ENCODE measurements around the gene DUSP5. TPM values are rescaled to one million over a fixed set of nuclear protein-coding genes. Genes with fewer than 3 reads are reported as not detected.

The DUSP5 gene
- total and polyA plus RNA-seq, 4 donors = 2.0 to 8.9 (median 8.0) TPM

DNA sequence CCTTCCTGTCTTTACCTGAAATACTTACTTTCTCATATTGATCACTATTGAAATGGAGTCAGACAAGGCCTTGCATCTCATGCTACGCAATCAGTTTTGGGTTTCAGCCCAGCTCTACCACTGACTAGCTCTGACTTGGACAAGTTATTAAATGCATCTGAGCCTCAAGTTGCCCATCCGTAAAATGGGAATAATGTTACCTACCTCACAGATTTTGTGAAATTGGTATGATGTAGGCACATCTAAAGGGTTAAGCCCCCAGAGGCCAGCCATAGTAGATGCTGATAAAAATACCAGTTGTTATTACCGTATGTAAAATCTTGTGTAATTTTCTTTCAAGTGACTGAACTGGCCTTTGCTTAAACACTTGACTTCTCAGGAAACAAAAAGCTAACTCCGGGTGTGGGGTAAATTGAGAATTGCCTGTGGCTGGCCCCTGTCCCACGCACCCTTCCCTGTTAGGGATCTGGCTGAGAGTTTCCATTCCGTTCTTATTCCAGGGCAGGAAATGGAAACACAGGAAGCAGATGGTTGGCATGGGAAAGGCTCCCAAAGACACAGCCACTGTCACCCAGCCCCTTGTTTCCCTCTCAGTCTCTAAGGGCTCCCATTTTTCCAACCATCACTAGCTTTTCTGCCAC, 7.5 kb downstream of the DUSP5 start:
- no peak overlapping the region for H3K27ac ChIP-seq (ENCODE audit: low read depth in 1 of 2, low read length in 2 of 2)
- no peak for TF ChIP-seq FOXA1 (IDR thresholded peaks at IDR 0.05)
- TF ChIP-seq, protein P1, sequence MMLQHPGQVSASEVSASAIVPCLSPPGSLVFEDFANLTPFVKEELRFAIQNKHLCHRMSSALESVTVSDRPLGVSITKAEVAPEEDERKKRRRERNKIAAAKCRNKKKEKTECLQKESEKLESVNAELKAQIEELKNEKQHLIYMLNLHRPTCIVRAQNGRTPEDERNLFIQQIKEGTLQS (IDR thresholded peaks at IDR 0.05) = no peak
- no peak for TF ChIP-seq NR2F2 (IDR thresholded peaks at IDR 0.05)
- no peak for TF ChIP-seq FOXA2 (IDR thresholded peaks at IDR 0.05)
- no peak for TF ChIP-seq SP1 (IDR thresholded peaks at IDR 0.05)
- no peak for TF ChIP-seq HNF4A (conservative IDR thresholded peaks at IDR 0.05)
- TF ChIP-seq CTCF (IDR thresholded peaks at IDR 0.05; ENCODE audit: low read depth, low read length, missing input control) = no peak
- no peak for TF ChIP-seq RAD21 (IDR thresholded peaks at IDR 0.05)
- TF ChIP-seq JUND (IDR thresholded peaks at IDR 0.05) = no peak
- TF ChIP-seq EGR1 (IDR thresholded peaks at IDR 0.05; ENCODE audit: low read depth in 2 of 2) = no peak
- TF ChIP-seq YY1 (IDR thresholded peaks at IDR 0.05) = no peak
- TF ChIP-seq, protein P2, sequence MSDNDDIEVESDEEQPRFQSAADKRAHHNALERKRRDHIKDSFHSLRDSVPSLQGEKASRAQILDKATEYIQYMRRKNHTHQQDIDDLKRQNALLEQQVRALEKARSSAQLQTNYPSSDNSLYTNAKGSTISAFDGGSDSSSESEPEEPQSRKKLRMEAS (IDR thresholded peaks at IDR 0.05) = no peak
- TF ChIP-seq, protein P3, sequence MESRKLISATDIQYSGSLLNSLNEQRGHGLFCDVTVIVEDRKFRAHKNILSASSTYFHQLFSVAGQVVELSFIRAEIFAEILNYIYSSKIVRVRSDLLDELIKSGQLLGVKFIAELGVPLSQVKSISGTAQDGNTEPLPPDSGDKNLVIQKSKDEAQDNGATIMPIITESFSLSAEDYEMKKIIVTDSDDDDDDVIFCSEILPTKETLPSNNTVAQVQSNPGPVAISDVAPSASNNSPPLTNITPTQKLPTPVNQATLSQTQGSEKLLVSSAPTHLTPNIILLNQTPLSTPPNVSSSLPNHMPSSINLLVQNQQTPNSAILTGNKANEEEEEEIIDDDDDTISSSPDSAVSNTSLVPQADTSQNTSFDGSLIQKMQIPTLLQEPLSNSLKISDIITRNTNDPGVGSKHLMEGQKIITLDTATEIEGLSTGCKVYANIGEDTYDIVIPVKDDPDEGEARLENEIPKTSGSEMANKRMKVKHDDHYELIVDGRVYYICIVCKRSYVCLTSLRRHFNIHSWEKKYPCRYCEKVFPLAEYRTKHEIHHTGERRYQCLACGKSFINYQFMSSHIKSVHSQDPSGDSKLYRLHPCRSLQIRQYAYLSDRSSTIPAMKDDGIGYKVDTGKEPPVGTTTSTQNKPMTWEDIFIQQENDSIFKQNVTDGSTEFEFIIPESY (IDR thresholded peaks at IDR 0.05) = no peak
- TF ChIP-seq TAF1 (conservative IDR thresholded peaks at IDR 0.05) = no peak
- TF ChIP-seq RXRA (IDR thresholded peaks at IDR 0.05) = no peak
- no peak for TF ChIP-seq GABPA (IDR thresholded peaks at IDR 0.05 in 1 of 2, conservative IDR thresholded peaks at IDR 0.05 in 1 of 2)
- TF ChIP-seq REST (IDR thresholded peaks at IDR 0.05) = no peak
- TF ChIP-seq HNF4G (IDR thresholded peaks at IDR 0.05) = no peak
- H3K36me3 ChIP-seq (ENCODE audit: control insufficient read depth in 4 of 4, insufficient read depth in 3 of 4, low read depth in 1 of 4, low read length in 3 of 4) = peaks cover 0 to 2% (median 0%) of the 10 kb centered on the region in 4 donors
- no peaks in the 10 kb centered on the region for H3K9me3 ChIP-seq (ENCODE audit: control insufficient read depth in 4 of 4, low read length in 3 of 4)
- WGBS = 77% methylated on average over 6 of the region's 6 CpGs
- H3K9ac ChIP-seq (ENCODE audit: low read depth in 1 of 2, low read length in 2 of 2) = no peak overlapping the region
- H3K27me3 ChIP-seq (ENCODE audit: control insufficient read depth in 4 of 4, insufficient read depth in 4 of 4, low read length in 3 of 4) = no peaks in the 10 kb centered on the region
- H3K4me3 ChIP-seq (ENCODE audit: low read depth in 1 of 3, low read length in 3 of 3) = no peak overlapping the region
- no peak for DNase-seq (ENCODE audit: low spot score)
- peaks cover 6 to 26% (median 12%) of the 10 kb centered on the region in 4 donors for H3K4me1 ChIP-seq (ENCODE audit: control insufficient read depth in 4 of 4, insufficient read depth in 4 of 4, low read length in 3 of 4)

All from liver (tissue), 9 donors.